K562 (cell line): ENCODE data around the gene TMEM72. TPM values are rescaled to one million over a fixed set of nuclear protein-coding genes. Genes with fewer than 3 reads are reported as not detected.
A peak's percentile ranks its signal among the peaks of the same experiment; 100 is the strongest.

Source experiments
- BCOR ChIP-seq: fragments of 450-650 bp; IDR thresholded peaks from 2 replicates; pipeline ENCODE4 v1.6.1; 2016
- DIDO1 ChIP-seq: fragments of 450-650 bp; IDR thresholded peaks from 2 replicates; pipeline ENCODE4 v1.6.1; 2016; ENCODE audit warnings: low read depth, missing biosample characterization, missing genetic modification characterization
- DNMT1 ChIP-seq: fragments of 450-650 bp; IDR thresholded peaks from 2 replicates; pipeline ENCODE4 v1.6.1; 2016; ENCODE audit warnings: antibody characterized with exemption, mild to moderate bottlenecking
- EP400 ChIP-seq: fragments of 450-650 bp; IDR thresholded peaks from 2 replicates; pipeline ENCODE4 v1.6.1; 2017; ENCODE audit warnings: antibody characterized with exemption, mild to moderate bottlenecking, moderate library complexity
- ETV6 ChIP-seq, 3 experiments: fragments of 150-350 bp in 1 of 3; sonication (generic) in 1 of 3; formaldehyde crosslinking in 1 of 3; IDR thresholded peaks; 2 replicates each; pipeline versions ENCODE4 v1.6.1 to v1.8.0; 2014 to 2022; ENCODE audit warnings: borderline replicate concordance in 2 of 3, low read depth in 2 of 3, antibody characterized with exemption in 1 of 3, low read length in 1 of 3, mild to moderate bottlenecking in 1 of 3, missing genetic modification reagents in 1 of 3
- FOSL1 ChIP-seq: fragments of 200-800 bp; sonication (Bioruptor generic); conservative IDR thresholded peaks from 2 replicates; pipeline ENCODE4 v1.6.1; 2016; ENCODE audit warnings: missing genetic modification characterization, missing compliant biosample characterization
- FOXM1 ChIP-seq, 2 experiments: fragments of 450-650 bp in 1 of 2; sonication (generic) in 1 of 2; formaldehyde crosslinking in 1 of 2; IDR thresholded peaks; 2 replicates each; pipeline versions ENCODE4 v1.6.1 to v1.9.0; 2017 to 2022; ENCODE audit warnings: low read depth in 2 of 2, mild to moderate bottlenecking in 2 of 2, missing genetic modification reagents in 1 of 2, moderate library complexity in 1 of 2
- KHSRP ChIP-seq: fragments of 450-650 bp; IDR thresholded peaks from 2 replicates; pipeline ENCODE4 v1.6.1; 2017
- NCOA6 ChIP-seq: fragments of 450-650 bp; IDR thresholded peaks from 2 replicates; pipeline ENCODE4 v1.6.1; 2017; ENCODE audit warnings: mild to moderate bottlenecking
- RBBP5 ChIP-seq: fragments of 200-600 bp; sonication (generic); IDR thresholded peaks from 2 replicates; pipeline ENCODE4 v1.6.1; 2012; ENCODE audit warnings: borderline replicate concordance, mild to moderate bottlenecking, low read length, control low read depth, inconsistent platforms; ENCODE audit not compliant: insufficient read depth, poor library complexity, severe bottlenecking
- SMAD2 ChIP-seq: fragments of 150-350 bp; IDR thresholded peaks from 2 replicates; pipeline ENCODE4 v1.6.1; 2014; ENCODE audit warnings: low read depth, mild to moderate bottlenecking, low read length
- THAP7 ChIP-seq: fragments of 250-450 bp; sonication (Bioruptor Pico); IDR thresholded peaks from 2 replicates; pipeline ENCODE4 v1.5.0; 2021
- ZBED1 ChIP-seq: IDR thresholded peaks from 2 replicates; pipeline ENCODE4 v1.6.1; 2014
- ZEB2 ChIP-seq: fragments of 450-650 bp; IDR thresholded peaks from 2 replicates; pipeline ENCODE4 v1.6.1; 2016
- ZKSCAN3 ChIP-seq: fragments of 250-450 bp; sonication (Bioruptor Pico); IDR thresholded peaks from 2 replicates; pipeline ENCODE4 v1.4.0; 2020
- ZNF12 ChIP-seq: sonication (generic); formaldehyde crosslinking; IDR thresholded peaks from 2 replicates; pipeline ENCODE4 v1.4.0; 2020; ENCODE audit warnings: mild to moderate bottlenecking, missing genetic modification reagents
- ZZZ3 ChIP-seq: fragments of 450-650 bp; IDR thresholded peaks from 2 replicates; pipeline ENCODE4 v1.6.1; 2016; ENCODE audit warnings: antibody characterized with exemption, mild to moderate bottlenecking, moderate library complexity
- polyA plus RNA-seq, 8 experiments: library from polyadenylated mRNA; depleted of rRNA in 4 of 8; stranded (reverse) in 5 of 8; unstranded in 3 of 8; fragments of >200 nt; fragmentation: Nextera tagmentation in 2 of 8; fragmentation: Illumina TruSeq in 1 of 8; extraction: Ambion mirVana in 2 of 8; extraction: Trizol in 1 of 8; gene quantifications; 2 replicates each; pipeline versions ENCODE4 v1.2.1 to v1.2.3, GENCODE V29; 2011 to 2014; ENCODE audit warnings: inconsistent platforms in 1 of 8, missing spikeins in 1 of 8
- total RNA-seq, 7 experiments: library from RNA; depleted of rRNA in 6 of 7; stranded (reverse); fragments of >200 nt in 6 of 7; fragmentation: Illumina TruSeq in 2 of 7; extraction: Trizol in 2 of 7; gene quantifications; 2 replicates each; pipeline versions ENCODE4 v1.2.1 to v1.2.3, GENCODE V29; 2011 to 2021; ENCODE audit warnings: low replicate concordance in 1 of 7
- TF ChIP-seq, protein P1 (sequence below): fragments of 250-450 bp; sonication (Bioruptor Pico); IDR thresholded peaks from 2 replicates; pipeline ENCODE4 v1.5.1; 2021; ENCODE audit warnings: mild to moderate bottlenecking
- TF ChIP-seq, protein P2 (sequence below): fragments of 250-450 bp; sonication (Bioruptor Pico); IDR thresholded peaks from 2 replicates; pipeline ENCODE4 v1.4.0; 2020; ENCODE audit warnings: mild to moderate bottlenecking, moderate library complexity
- TF ChIP-seq, protein P3 (sequence below): sonication (generic); formaldehyde crosslinking; IDR thresholded peaks from 2 replicates; pipeline ENCODE4 v1.8.1; 2023; ENCODE audit warnings: mild to moderate bottlenecking, missing genetic modification reagents
- TF ChIP-seq, protein P4 (sequence below): fragments of 450-650 bp; formaldehyde crosslinking; IDR thresholded peaks from 2 replicates; pipeline ENCODE4 v1.4.0; 2020; ENCODE audit warnings: mild to moderate bottlenecking

Gene TMEM72
- total and polyA plus RNA-seq, 9 of the 15 experiments (the other 6 are each of a cell fraction or from before 2014, with no cell fraction given) = not detected

DNA sequence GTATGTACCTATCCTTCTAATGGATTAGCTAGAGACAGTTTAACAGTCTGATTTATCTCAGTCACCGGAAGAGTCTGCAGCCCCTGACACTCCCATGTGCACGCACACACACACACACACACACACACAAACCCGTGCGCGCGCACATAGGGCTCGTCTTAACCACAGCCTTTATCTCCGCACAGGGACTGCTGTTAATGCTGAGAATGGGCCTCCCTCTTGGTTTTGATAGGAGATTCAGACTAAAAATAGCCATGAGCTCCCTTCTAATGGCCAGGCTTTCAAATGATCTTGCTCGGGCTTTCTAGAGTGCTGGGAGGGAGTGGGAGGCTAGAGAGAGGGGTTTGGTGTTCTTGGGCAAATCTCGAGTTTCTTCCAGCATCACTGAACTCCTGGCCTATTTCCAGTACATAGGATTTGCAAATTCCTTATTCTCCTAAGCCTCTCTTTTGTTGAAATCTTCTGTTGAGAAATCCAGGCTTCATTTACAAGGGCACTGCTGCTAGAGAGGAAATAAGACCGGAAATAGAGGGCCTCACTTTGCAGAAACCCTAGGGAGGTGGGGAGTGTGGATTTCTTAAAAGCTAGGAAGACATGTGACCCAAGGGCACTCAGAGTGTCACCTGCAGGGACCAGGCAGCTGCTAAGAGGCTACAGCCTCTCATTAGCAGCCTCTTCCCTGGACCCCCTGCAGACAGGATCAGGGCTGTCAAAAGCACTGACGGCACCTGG is 2.4 kb downstream of the TMEM72 start (continued):
- TF ChIP-seq, protein P1, sequence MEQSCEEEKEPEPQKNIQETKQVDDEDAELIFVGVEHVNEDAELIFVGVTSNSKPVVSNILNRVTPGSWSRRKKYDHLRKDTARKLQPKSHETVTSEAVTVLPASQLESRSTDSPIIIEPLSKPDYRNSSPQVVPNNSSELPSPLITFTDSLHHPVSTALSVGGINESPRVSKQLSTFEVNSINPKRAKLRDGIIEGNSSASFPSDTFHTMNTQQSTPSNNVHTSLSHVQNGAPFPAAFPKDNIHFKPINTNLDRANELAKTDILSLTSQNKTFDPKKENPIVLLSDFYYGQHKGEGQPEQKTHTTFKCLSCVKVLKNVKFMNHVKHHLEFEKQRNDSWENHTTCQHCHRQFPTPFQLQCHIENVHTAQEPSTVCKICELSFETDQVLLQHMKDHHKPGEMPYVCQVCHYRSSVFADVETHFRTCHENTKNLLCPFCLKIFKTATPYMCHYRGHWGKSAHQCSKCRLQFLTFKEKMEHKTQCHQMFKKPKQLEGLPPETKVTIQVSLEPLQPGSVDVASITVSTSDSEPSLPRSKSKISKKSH = no peak
- no peak for TF ChIP-seq RBBP5
- peak; percentile 89 for TF ChIP-seq DIDO1 (tag)
- TF ChIP-seq, protein P2, sequence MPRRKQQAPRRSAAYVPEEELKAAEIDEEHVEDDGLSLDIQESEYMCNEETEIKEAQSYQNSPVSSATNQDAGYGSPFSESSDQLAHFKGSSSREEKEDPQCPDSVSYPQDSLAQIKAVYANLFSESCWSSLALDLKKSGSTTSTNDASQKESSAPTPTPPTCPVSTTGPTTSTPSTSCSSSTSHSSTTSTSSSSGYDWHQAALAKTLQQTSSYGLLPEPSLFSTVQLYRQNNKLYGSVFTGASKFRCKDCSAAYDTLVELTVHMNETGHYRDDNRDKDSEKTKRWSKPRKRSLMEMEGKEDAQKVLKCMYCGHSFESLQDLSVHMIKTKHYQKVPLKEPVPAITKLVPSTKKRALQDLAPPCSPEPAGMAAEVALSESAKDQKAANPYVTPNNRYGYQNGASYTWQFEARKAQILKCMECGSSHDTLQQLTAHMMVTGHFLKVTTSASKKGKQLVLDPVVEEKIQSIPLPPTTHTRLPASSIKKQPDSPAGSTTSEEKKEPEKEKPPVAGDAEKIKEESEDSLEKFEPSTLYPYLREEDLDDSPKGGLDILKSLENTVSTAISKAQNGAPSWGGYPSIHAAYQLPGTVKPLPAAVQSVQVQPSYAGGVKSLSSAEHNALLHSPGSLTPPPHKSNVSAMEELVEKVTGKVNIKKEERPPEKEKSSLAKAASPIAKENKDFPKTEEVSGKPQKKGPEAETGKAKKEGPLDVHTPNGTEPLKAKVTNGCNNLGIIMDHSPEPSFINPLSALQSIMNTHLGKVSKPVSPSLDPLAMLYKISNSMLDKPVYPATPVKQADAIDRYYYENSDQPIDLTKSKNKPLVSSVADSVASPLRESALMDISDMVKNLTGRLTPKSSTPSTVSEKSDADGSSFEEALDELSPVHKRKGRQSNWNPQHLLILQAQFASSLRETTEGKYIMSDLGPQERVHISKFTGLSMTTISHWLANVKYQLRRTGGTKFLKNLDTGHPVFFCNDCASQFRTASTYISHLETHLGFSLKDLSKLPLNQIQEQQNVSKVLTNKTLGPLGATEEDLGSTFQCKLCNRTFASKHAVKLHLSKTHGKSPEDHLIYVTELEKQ (CRISPR knock-in tag) = no peak
- TF ChIP-seq FOSL1 (tag) = peak; percentile 45; the same call in 1 of the 2 replicates
- TF ChIP-seq, protein P3, sequence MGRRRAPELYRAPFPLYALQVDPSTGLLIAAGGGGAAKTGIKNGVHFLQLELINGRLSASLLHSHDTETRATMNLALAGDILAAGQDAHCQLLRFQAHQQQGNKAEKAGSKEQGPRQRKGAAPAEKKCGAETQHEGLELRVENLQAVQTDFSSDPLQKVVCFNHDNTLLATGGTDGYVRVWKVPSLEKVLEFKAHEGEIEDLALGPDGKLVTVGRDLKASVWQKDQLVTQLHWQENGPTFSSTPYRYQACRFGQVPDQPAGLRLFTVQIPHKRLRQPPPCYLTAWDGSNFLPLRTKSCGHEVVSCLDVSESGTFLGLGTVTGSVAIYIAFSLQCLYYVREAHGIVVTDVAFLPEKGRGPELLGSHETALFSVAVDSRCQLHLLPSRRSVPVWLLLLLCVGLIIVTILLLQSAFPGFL (CRISPR knock-in tag) = no peak
- no peak for TF ChIP-seq ZNF12
- TF ChIP-seq, protein P4, sequence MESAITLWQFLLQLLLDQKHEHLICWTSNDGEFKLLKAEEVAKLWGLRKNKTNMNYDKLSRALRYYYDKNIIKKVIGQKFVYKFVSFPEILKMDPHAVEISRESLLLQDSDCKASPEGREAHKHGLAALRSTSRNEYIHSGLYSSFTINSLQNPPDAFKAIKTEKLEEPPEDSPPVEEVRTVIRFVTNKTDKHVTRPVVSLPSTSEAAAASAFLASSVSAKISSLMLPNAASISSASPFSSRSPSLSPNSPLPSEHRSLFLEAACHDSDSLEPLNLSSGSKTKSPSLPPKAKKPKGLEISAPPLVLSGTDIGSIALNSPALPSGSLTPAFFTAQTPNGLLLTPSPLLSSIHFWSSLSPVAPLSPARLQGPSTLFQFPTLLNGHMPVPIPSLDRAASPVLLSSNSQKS (CRISPR knock-in tag) = no peak
- no peak; the same call in 1 of the 2 replicates for TF ChIP-seq EP400
- no peak for TF ChIP-seq THAP7 (CRISPR knock-in tag)
- no peak for TF ChIP-seq KHSRP
- no peak for TF ChIP-seq ETV6 (IDR thresholded peaks at IDR 0.05; ENCODE audit: borderline replicate concordance in 1 of 2, low read depth in 2 of 2, low read length in 1 of 2)
- no peak for TF ChIP-seq ETV6 (CRISPR knock-in tag; IDR thresholded peaks at IDR 0.05; ENCODE audit: borderline replicate concordance)
- no peak for TF ChIP-seq DNMT1
- TF ChIP-seq ZKSCAN3 = no peak
- TF ChIP-seq NCOA6 = no peak
- no peak for TF ChIP-seq ZZZ3
- peak; percentile 84 for TF ChIP-seq FOXM1 (IDR thresholded peaks at IDR 0.05; ENCODE audit: low read depth)
- no peak for TF ChIP-seq FOXM1 (CRISPR knock-in tag; IDR thresholded peaks at IDR 0.05; ENCODE audit: low read depth)
- 0 out of 2 replicates have a peak, but pooled peaks have one; percentile 32 for TF ChIP-seq ZBED1
- TF ChIP-seq ZEB2 = peak; percentile 73; the same call in 1 of the 2 replicates
- peak; percentile 93 for TF ChIP-seq BCOR
- TF ChIP-seq SMAD2 = no peak
